Activated CD4-positive, CD25-positive, alpha-beta regulatory T cell treated with anti-CD3 and anti-CD28 coated beads, Interleukin-2, amount 50 U/mL, for 16 hours (primary cell): ENCODE results near the gene HERC2.
"Not testable (repeated sequence)": the region's sequence is repeated elsewhere in the genome, so short reads cannot be mapped to it uniquely, and the experiment has no call there.

Experiments used
- DNase-seq: peaks from one replicate; pipeline ENCODE4 v3.0.0-alpha.2; 2020; ENCODE audit warnings: low read depth, low spot score

HERC2 gene

DNA sequence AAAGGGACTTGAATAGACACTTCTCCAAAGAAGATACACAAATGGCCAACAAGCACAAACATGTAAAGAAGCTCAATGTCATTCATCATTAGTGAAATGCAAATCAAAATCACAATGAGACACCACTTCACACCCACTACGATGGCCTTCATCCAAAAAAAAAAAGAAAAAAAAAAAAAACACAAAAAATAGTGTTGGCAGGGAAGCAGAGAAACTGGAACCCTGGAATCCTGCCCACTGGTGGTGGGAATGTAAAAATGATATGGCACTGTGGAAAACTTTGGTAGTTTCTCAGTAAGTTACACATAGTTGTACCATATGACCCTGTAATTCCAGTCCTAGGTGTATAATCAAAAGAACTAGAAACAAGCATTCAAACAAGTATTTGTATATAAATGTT is 94.7 kb downstream of the HERC2 start:
- not testable (repeated sequence) for DNase-seq

DNA sequence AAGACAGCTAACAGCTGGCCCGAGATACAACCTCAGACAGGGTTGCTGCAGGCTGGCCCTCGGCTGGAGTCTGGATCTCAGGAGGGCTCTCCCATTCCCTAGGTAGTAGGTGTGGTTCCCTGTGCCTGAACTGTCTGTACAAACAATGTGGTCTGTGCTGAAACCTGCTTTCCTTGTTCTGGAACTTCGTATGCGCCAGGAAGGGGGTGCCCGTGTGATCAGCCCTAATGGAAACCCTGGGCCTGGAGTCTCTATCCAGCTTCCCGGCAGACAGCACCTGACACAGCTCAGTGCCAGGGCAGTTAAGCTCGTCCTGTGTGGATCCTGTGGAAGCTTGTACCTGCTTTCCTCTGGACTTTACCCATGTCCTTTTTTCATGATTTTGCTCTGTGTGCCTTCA is 99.4 kb downstream of the HERC2 start:
- DNase-seq = not testable (repeated sequence)

DNA sequence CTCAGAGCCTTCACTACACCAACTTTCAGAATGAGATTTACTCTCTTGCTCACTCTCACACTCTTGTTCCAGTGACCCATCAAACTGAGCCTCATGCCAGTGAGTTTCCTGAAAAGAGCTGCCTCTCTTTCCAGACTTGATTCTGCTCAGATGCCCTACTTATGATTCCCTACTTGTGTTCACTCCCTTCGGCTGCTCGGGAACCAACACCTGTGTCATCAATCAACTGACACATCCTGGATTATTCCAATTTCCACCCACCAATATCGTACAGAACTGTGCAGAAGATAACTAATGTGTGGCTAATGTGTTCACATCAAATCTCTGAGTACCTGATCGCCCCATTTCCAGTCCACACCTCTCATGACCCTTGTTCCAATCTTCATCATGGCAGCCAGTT is 100.3 kb downstream of the HERC2 start:
- DNase-seq = not testable (repeated sequence)

DNA sequence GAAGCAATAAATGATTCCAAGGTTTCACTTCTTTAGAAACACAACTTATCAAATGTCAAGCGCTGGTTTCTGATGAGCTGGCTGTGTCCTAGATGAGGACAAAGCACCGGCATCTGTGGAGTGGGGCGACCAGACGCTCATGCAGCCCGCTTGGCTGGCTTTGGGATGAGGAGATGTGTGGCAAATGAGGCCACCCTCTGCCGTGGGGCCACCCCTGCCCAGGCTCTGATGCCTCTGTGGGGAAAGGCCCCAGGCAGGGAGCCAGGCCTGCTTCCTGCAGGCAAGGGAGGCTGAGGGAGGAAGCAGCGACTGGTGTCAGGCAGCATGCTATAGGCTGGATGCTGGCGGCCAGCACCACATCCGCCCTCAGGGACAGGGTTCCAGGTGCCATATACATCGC is 102.9 kb downstream of the HERC2 start:
- no peak for DNase-seq

DNA sequence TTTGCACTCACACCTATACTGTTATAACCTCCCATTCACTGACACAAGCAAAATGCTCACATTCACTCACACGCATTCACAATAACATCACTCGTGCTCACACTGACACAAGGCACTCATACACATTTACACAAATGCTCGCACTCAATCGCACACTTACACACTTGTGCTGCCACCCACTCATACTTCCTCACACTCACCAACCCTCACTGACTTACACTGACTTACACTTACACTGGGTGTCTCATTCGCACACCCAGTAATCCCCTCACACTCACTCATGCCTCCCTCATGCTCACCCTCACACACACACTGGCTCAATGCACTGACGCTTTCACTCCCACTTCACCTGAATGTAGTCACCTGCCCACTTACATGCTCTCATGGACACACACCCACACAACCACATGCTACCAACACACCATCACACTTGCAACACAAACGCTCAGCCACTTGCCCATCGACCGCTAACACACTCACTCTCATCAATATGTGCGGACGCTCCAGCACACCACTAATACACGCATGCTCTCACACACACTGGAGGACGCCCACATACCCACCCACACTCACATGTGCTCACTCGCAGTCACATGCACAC is 104.9 kb downstream of the HERC2 start:
- not testable (repeated sequence) for DNase-seq

DNA sequence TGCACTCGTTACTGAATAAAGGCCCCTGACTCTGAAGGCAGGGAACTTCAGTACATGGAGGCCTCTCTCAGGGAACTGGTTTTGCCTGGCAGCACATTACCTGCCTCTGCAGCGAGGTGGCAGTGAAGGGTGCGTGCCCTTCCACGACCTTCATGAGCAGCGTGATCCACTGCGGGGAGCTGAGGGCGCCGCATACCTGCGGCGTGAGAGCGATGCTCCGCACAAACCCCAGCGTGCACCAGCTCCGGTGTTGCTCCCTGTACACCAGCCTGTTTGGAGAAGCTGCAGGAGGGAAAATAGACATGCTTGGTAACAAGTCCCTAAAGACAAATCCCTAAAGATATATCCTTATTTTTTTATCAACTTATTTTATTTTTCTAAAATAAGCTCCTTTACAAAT is 106.5 kb downstream of the HERC2 start:
- not testable (repeated sequence) for DNase-seq

DNA sequence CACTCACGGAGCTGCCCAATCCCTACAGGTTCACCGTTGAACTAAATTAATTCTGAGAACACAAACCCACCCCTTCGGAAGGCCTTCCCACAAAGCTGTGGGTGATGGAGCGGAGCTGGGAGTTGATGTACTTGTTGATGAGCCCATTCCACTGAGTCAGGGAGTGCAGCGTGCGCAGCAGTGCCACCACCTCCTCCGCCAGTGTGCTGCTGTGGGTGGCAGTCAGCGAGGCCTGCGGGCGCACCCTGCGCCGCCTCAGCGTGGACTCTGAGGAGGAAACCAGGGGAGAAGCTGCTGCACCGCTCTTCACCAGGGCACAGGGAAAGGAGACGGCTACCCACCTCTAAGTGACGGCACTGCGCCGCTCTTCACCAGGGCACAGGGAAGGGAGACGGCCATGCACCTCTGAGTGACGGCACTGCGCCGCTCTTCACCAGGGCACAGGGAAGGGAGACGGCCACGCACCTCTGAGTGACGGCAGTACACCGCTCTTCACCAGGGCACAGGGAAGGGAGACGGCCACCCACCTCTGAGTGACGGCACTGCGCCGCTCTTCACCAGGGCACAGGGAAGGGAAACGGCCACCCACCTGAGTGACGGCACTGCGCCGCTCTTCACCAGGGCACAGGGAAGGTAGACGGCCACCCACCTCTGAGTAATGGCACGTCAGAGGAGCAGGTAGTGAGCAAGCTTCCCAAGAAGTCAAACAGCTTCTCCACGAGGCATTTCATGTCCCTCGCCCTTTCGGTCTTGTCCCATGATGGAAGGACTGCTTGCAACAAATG is 107.8 kb downstream of the HERC2 start:
- not testable (repeated sequence) for DNase-seq

DNA sequence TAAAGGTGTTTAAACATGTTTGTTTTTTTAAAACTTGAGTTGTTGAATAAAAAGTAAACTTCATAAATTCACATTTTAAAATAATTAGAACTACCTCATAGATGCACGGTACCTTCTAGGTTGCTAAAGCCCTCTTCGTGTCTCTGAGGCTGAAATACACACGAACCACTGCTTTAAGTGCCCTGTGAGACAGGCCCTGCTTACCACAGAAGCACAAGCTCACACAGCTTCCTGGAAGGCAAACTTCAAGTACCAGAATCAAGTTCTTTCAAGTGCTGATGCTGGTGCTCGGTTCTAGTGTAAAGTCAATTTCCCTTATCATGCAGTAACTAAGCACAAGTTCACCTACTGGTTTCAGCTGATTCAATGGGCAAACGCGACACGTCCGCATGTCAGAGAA is 108.6 kb downstream of the HERC2 start:
- not testable (repeated sequence) for DNase-seq

DNA sequence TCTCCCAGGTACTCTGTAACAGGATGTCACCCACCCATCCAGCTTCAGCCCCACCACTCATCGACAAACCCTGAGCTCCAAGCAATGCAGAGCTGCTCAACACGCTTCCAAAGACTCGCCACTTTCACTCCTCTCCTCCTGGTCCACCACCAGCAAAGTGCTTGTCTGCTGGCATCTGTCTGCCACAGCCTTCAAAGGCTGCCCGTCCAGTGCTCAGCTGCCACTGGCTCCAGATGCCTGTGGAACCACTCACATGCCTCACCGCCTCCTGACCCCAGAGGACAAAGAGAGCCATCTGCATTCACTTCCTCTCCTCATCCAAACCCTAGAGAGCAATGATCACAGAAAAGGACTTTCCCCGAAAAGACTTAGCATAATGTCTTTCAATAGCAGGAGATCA is 113.4 kb downstream of the HERC2 start:
- DNase-seq = no peak

DNA sequence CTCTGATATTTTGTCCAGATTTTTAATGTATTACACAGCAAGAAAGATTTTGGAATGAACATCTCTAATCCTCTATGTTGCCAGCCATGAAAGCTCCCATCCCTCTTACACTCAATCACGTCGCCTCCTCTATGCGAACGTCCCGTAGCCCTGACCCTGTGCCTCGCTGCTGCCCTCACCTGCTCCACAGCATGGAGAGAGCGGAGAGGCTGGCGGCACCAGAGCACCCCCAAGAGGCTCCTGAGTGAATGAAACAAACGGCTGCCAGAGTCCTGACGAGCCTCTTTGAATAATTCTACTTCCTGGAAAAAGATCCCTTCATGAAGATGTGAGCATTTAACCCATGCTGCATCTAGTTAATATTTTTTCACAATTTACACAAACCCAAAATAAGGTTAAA is 116.3 kb downstream of the HERC2 start:
- DNase-seq = not testable (repeated sequence)

DNA sequence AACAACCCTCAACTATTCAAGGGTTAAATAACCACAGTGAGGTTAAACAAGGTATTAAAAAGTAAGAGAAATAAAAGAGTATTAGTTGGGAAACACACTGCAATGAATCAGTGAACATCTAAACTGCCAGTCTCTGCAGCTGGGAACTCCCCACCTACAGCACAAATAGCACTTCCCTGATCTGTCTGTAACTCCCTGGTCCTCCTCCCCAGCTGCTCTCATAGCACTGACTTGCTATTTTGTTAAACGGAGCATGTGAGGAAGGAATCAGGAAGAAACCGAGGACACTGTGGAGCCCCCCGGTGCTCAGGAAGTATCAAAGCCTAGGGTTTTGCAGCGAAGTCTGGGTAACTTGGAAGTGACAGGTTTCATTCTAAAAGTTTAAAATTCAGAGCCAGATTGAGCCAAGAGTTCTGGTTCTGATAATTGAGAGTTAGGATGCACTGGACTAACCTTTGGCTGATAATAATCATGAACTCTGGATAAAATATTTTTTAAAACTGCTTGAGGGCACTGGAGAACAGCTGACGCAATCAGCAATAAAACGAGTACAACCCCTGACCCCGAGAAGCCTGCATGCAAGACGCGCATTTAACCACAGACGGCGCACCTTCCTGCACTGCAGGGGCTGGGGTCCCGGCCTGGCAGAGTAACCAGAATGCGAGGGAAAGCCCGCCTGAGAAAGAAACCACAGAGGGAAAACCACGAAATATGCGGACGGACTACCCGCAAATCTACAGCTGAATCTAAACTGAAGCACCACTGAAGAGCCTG is 118.7 kb downstream of the HERC2 start:
- not testable (repeated sequence) for DNase-seq

DNA sequence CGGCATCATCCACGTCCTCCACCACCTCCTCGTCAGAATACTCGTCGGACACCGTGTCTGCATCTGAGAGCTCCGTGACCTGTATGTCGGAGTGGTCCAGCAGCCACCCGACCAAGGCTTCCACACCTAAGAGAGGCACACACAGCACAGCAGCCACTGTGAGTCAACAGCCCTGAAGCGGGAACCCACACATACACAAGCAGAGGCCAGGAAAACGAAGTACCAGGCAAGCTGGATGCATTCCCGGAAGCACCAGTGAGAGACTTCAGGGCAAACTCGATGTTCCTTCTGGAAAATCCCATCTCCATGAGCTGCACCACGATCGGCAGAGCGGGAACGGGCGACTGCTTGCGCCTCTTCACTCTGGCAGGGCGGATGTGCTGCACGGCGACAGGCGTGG is 119.9 kb downstream of the HERC2 start:
- not testable (repeated sequence) for DNase-seq

DNA sequence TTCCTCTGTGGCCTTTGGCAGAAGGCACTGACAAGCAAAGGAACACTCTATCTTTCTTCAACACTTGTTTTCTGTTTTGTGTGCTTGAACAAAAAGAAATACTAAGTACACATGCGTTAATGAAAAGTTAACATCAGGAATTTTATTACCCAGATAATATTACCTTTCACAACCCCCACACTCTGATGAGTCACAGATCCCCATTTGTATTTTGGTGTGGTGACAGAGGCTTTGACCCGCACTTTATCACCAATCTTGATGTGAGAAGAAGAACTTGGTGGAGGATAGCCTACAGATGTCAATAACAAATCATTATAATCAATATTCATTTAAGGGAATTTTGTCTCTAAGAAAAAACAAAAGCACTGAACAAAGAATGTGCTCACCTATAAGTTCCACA is 123.8 kb downstream of the HERC2 start:
- not testable (repeated sequence) for DNase-seq

DNA sequence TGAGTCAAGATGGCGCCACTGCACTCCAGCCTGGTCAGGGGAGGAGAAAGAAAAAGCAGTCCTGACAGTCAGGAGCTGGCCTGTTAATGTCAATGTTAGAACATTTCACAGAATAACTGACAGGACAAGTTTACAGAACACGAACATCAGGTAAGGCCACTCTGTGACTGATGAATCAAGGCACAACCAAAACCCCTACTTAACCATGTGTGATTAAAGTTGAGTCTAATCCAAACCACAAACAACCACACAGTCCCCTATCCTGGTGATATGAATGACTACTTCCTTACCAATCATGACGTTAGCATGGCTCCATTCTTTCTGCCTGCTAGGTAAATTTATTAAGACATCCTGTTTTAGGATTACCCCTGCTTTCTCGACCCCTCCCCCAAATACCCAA is 124.3 kb downstream of the HERC2 start:
- not testable (repeated sequence) for DNase-seq

DNA sequence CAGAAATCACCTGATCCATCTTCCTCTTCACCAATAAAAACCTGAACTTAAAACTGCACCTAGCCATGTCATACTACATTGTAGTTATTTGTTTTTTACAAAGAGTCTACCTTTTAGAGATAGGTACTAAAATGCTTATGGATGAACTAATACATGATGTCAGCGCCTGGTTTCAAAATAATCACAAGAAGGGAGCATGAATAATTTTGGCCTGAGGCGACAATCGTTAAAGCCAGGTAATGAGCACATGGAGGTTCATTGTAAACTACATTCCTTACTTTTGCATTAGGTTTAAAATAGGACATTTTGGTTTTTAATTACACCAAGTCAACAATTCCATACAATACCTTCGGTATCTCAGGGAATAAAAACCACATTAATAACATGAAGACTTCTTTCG is 125.4 kb downstream of the HERC2 start:
- DNase-seq = not testable (repeated sequence)

DNA sequence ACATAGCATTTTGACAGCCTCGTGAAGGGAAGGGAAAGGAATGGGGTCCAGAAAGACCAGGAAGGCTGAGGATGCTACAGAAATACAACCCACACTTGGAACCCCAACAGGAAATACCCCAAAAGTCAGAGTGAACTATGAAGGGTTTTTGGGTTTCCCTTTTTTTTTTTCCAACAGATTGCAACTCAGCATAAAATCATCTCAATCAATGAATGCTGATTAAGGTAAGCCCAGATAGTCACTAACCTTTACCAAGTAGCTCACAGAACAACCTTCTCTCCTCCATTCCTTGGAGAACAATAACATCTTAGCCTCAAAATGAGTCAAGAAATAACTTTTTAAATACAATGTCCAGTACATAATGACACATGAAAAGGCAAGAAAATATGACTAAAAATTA is 129.2 kb downstream of the HERC2 start:
- DNase-seq = no peak

DNA sequence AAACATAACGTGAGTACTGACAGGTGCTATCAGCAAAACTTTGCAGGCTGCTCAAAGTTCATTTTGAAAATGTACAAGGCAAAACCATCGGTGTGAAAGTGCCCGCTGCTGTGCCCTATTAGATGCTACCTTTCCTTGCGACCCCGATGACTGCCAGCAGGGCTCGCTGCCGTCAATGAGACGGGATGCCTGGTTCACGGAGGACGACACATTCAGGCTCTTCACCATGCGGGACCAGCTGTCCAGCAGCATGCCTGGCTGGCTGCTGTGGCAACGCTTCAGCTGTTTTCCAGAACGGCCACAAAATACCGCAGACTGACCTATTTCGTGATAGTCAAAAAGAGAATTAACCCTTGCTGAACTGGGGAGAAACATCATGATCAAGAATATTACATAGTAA is 130.1 kb downstream of the HERC2 start:
- no peak for DNase-seq

DNA sequence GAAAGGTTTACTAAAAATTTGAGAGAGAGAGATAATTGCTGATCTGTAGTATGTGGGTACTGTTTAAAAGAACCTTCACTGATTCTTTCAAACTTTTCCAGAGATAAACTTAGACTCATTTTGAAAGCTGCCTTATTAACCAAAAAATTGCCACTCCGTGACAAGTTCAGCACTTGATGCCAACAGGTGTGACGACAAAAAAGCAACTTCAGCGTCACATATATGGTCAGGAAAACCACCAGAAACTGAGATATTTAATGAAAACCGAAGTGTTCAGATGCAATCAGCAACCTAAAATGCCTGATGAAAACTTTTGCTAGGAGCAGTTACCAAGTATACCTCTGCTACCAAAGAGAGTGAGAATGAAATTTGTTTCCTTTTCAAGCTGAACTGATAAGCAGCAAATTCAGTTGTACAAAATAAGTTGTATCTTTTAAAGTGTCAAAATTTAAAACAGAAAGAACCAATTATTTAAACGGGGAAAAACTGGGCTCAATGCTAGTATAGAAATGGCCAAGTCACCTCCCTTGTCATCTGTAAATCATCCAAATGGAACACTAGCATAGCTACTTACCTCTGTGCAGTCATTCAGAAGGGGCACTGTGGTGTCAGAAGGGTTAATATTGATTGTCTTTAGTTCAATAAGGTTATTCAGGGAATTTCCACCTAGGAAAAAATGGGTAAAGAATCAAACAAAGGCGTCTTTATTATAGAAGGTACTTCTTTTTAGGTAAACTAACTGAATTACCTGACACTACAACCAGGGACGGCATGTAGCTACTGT is 131.4 kb downstream of the HERC2 start:
- DNase-seq = no peak

DNA sequence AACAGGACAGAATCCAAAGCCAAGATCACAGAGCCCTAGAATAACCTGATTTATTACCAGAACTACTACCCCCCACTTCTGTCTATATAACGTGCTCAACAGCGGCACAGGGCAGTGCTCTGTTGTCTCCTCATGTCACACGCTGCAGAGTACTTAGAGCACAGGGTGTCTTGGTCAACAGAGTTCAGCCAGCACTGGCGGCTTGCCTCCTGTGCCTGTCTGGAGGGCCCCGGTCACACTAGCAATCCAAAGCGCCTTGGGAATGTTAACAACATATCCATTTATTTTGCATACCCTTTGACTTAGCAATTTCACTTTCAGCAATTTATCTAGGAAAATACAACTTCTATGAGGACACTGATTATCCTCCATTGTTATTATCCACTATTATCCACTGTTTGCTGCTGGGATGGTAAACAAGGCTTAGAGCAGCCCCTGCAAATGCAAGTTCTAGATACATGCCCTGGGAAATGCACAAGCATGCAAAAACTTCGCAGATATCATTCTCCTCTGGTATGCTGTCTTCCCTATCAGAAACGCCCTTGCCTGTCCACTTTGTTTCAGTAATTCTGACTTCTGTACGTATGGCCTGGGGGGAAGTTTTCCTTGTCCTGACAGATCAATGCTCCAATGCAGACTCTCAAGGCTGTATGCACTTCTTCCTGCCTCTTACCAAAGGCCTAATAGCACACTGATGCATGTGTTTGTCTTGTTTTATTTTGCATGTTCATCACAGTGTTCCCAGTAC is 136.7 kb downstream of the HERC2 start:
- DNase-seq = no peak

DNA sequence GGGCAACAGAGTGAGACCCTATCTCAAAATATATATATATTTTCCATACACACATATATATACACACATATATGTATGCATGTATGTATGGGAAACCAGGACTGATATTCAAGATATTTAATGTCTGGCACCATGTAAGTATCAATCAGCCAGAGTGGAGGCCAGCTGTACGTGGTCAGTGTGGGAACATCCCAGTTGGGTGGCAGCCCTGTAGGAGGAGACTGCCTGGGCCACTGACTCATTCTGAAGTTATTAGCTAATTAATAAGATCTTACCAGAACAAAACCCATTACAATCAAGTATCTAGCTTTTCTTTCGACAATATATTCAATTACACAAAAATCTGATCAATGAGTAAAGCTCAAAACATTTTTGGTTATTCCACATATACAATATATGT is 137.8 kb downstream of the HERC2 start:
- no peak for DNase-seq

DNA sequence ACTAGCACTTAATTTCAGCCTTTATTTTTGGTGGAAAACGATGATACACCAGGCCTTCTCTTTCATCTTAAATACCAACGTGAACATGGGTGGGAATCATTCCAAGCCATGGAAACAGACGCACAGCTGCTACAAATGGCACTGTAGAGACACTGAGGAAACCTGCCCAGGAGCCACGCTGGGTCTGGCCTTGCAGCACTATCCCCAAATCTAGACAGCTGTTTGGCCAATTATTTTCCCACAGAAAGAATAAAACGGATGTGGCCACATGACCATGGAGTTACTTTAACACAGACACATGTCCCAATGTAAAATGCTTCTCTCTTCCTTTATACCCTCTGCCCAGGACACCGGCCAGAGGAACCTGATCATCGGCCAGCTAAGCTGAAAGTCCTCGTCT is 139.2 kb downstream of the HERC2 start:
- no peak for DNase-seq
